HepG2 (cell line): Measurements from ENCODE around the gene BIN1. TPM values are rescaled to one million over a fixed set of nuclear protein-coding genes. Genes with fewer than 3 reads are reported as not detected.

Experiments
- HMGXB4 ChIP-seq, 2 experiments: sonication (generic) in 1 of 2; formaldehyde crosslinking in 1 of 2; IDR thresholded peaks; 2 replicates each; pipeline versions ENCODE4 v1.4.0 to v1.6.1; 2018 to 2020; ENCODE audit warnings: missing genetic modification reagents in 2 of 2, borderline replicate concordance in 1 of 2, low read depth in 1 of 2, mild to moderate bottlenecking in 1 of 2, missing biosample characterization in 1 of 2
- HNRNPLL ChIP-seq: fragments of 200-400 bp; formaldehyde crosslinking; IDR thresholded peaks from 2 replicates; pipeline ENCODE4 v1.6.1; 2017; ENCODE audit warnings: mild to moderate bottlenecking, low read depth, low read length; ENCODE audit not compliant: poor library complexity, severe bottlenecking
- KIAA2018 ChIP-seq: sonication (generic); formaldehyde crosslinking; IDR thresholded peaks from 2 replicates; pipeline ENCODE4 v1.5.0; 2020; ENCODE audit warnings: mild to moderate bottlenecking, missing genetic modification reagents, borderline replicate concordance
- SP1 ChIP-seq, 2 experiments: fragments of 450-650 bp in 1 of 2; sonication (generic) in 1 of 2; formaldehyde crosslinking in 1 of 2; IDR thresholded peaks; 2 replicates each; pipeline versions ENCODE4 v1.4.0 to v1.6.1; 2016 to 2020; ENCODE audit warnings: missing genetic modification reagents in 1 of 2
- ZNF256 ChIP-seq: sonication (generic); formaldehyde crosslinking; conservative IDR thresholded peaks from 2 replicates; pipeline ENCODE4 v1.4.0; 2020; ENCODE audit warnings: missing genetic modification reagents
- ZNF335 ChIP-seq: sonication (generic); formaldehyde crosslinking; IDR thresholded peaks from 2 replicates; pipeline ENCODE4 v1.4.0; 2020; ENCODE audit warnings: missing genetic modification reagents
- polyA plus RNA-seq, 8 experiments: library from polyadenylated mRNA; depleted of rRNA in 3 of 8; stranded (reverse) in 7 of 8; unstranded in 1 of 8; fragments of >200 nt; fragmentation: Illumina TruSeq in 4 of 8; extraction: Trizol in 4 of 8; gene quantifications; 2 replicates each; pipeline versions ENCODE4 v1.2.1 to v1.2.3, GENCODE V29; 2011 to 2016; ENCODE audit warnings: low read depth in 4 of 8, missing spikeins in 1 of 8, mixed read lengths in 1 of 8; ENCODE audit not compliant: insufficient read depth in 1 of 8
- total RNA-seq, 5 experiments: library from RNA; depleted of rRNA; stranded (reverse); fragments of >200 nt; fragmentation: Illumina TruSeq; extraction: Trizol; gene quantifications; 2 replicates each; pipeline ENCODE4 v1.2.3, GENCODE V29; 2016; ENCODE audit warnings: low read depth in 1 of 5
- TF ChIP-seq, protein P1 (sequence below): fragments of 450-650 bp; IDR thresholded peaks from 2 replicates; pipeline ENCODE4 v1.6.1; 2017; ENCODE audit warnings: mild to moderate bottlenecking
- TF ChIP-seq, protein P2 (sequence below): sonication (generic); formaldehyde crosslinking; IDR thresholded peaks from 2 replicates; pipeline ENCODE4 v1.5.1; 2020; ENCODE audit warnings: mild to moderate bottlenecking, missing genetic modification reagents, moderate library complexity
- TF ChIP-seq, protein P3 (sequence below): IDR thresholded peaks from 2 replicates; pipeline ENCODE4 v1.6.1; 2012; ENCODE audit warnings: inconsistent platforms

BIN1 gene
- total and polyA plus RNA-seq, 2 of the 13 experiments (the other 11 are each of a cell fraction or from before 2014, with no cell fraction given) = 0.93 to 1.2 TPM

- TF ChIP-seq KIAA2018 (no peak), HMGXB4 (CRISPR knock-in tag; IDR thresholded peaks at IDR 0.05; ENCODE audit: borderline replicate concordance in 1 of 2, low read depth in 1 of 2) (no peak), HNRNPLL (no peak), SP1 (IDR thresholded peaks at IDR 0.05) (no peak), SP1 (CRISPR knock-in tag; IDR thresholded peaks at IDR 0.05) (no peak), ZNF335 (CRISPR knock-in tag) (no peak), ZNF256 (CRISPR knock-in tag) (no peak)
- TF ChIP-seq, protein P1, sequence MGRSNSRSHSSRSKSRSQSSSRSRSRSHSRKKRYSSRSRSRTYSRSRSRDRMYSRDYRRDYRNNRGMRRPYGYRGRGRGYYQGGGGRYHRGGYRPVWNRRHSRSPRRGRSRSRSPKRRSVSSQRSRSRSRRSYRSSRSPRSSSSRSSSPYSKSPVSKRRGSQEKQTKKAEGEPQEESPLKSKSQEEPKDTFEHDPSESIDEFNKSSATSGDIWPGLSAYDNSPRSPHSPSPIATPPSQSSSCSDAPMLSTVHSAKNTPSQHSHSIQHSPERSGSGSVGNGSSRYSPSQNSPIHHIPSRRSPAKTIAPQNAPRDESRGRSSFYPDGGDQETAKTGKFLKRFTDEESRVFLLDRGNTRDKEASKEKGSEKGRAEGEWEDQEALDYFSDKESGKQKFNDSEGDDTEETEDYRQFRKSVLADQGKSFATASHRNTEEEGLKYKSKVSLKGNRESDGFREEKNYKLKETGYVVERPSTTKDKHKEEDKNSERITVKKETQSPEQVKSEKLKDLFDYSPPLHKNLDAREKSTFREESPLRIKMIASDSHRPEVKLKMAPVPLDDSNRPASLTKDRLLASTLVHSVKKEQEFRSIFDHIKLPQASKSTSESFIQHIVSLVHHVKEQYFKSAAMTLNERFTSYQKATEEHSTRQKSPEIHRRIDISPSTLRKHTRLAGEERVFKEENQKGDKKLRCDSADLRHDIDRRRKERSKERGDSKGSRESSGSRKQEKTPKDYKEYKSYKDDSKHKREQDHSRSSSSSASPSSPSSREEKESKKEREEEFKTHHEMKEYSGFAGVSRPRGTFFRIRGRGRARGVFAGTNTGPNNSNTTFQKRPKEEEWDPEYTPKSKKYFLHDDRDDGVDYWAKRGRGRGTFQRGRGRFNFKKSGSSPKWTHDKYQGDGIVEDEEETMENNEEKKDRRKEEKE = no peak
- TF ChIP-seq, protein P2, sequence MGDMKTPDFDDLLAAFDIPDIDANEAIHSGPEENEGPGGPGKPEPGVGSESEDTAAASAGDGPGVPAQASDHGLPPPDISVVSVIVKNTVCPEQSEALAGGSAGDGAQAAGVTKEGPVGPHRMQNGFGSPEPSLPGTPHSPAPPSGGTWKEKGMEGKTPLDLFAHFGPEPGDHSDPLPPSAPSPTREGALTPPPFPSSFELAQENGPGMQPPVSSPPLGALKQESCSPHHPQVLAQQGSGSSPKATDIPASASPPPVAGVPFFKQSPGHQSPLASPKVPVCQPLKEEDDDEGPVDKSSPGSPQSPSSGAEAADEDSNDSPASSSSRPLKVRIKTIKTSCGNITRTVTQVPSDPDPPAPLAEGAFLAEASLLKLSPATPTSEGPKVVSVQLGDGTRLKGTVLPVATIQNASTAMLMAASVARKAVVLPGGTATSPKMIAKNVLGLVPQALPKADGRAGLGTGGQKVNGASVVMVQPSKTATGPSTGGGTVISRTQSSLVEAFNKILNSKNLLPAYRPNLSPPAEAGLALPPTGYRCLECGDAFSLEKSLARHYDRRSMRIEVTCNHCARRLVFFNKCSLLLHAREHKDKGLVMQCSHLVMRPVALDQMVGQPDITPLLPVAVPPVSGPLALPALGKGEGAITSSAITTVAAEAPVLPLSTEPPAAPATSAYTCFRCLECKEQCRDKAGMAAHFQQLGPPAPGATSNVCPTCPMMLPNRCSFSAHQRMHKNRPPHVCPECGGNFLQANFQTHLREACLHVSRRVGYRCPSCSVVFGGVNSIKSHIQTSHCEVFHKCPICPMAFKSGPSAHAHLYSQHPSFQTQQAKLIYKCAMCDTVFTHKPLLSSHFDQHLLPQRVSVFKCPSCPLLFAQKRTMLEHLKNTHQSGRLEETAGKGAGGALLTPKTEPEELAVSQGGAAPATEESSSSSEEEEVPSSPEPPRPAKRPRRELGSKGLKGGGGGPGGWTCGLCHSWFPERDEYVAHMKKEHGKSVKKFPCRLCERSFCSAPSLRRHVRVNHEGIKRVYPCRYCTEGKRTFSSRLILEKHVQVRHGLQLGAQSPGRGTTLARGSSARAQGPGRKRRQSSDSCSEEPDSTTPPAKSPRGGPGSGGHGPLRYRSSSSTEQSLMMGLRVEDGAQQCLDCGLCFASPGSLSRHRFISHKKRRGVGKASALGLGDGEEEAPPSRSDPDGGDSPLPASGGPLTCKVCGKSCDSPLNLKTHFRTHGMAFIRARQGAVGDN = peak; percentile 60
- TF ChIP-seq, protein P3, sequence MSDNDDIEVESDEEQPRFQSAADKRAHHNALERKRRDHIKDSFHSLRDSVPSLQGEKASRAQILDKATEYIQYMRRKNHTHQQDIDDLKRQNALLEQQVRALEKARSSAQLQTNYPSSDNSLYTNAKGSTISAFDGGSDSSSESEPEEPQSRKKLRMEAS = peak; percentile 89
Observed at GRCh38 chr2:127067620-127068350, 39.2 kb downstream of the BIN1 start (continued).
